DMS53 treated with DMSO at 0.1 percent for 48 hours (cell line): Measurements from ENCODE around the gene PRKCZ.

Experiments used
- DNase-seq: peaks from one replicate; lab custom pipeline; 2025; ENCODE audit not compliant: unreplicated experiment; lab: John Stamatoyannopoulos, UW

The PRKCZ gene

GRCh38 chr1:2175681-2176454 lies 125.7 kb downstream of the PRKCZ start:
- no peak for DNase-seq

- DNase-seq, result no peak
Observed at GRCh38 chr1:2176615-2177014, 126.4 kb downstream of the PRKCZ start.

- DNase-seq, result no peak
Observed at GRCh38 chr1:2177541-2177940, 127.3 kb downstream of the PRKCZ start.

GRCh38 chr1:2177946-2178538 lies 127.8 kb downstream of the PRKCZ start:
- DNase-seq, result no peak

- DNase-seq, result no peak
Observed at GRCh38 chr1:2178875-2179274, 128.7 kb downstream of the PRKCZ start.

- DNase-seq, result no peak
Observed at GRCh38 chr1:2179283-2180013, 129.2 kb downstream of the PRKCZ start.

GRCh38 chr1:2180297-2181245 lies 130.4 kb downstream of the PRKCZ start:
- no peak for DNase-seq

- no peak for DNase-seq
Observed at GRCh38 chr1:2181271-2181670, 131.1 kb downstream of the PRKCZ start.

GRCh38 chr1:2181752-2182151 lies 131.5 kb downstream of the PRKCZ start:
- DNase-seq, result no peak

GRCh38 chr1:2182376-2182775 lies 132.2 kb downstream of the PRKCZ start:
- DNase-seq, result no peak

GRCh38 chr1:2183937-2184334 lies 133.7 kb downstream of the PRKCZ start:
- no peak for DNase-seq

- no peak for DNase-seq
Observed at GRCh38 chr1:2184531-2184930, 134.3 kb downstream of the PRKCZ start.

- no peak for DNase-seq
Observed at GRCh38 chr1:2184934-2185333, 134.7 kb downstream of the PRKCZ start.

GRCh38 chr1:2185880-2186855 lies 136.0 kb downstream of the PRKCZ start:
- no peak for DNase-seq

GRCh38 chr1:2186901-2187300 lies 136.7 kb downstream of the PRKCZ start:
- DNase-seq, result no peak

GRCh38 chr1:2187619-2188018 lies 137.4 kb downstream of the PRKCZ start:
- DNase-seq, result no peak

- DNase-seq, result no peak
Observed at GRCh38 chr1:2188336-2188735, 138.1 kb downstream of the PRKCZ start.

GRCh38 chr1:2189459-2190425 lies 139.5 kb downstream of the PRKCZ start:
- DNase-seq, result peak; percentile 93
